GM21737 (cell line): Measurements from ENCODE around the gene GLT8D2.
"Not testable (repeated sequence)": the region's sequence is repeated elsewhere in the genome, so short reads cannot be mapped to it uniquely, and the experiment has no call there.

Experiments
- ATAC-seq: cut with Tn5 transposase; IDR thresholded peaks from one replicate; pipeline ENCODE4 v1.9.1; 2021; ENCODE audit warnings: mild to moderate bottlenecking, moderate library complexity; ENCODE audit not compliant: unreplicated experiment

Gene GLT8D2

DNA sequence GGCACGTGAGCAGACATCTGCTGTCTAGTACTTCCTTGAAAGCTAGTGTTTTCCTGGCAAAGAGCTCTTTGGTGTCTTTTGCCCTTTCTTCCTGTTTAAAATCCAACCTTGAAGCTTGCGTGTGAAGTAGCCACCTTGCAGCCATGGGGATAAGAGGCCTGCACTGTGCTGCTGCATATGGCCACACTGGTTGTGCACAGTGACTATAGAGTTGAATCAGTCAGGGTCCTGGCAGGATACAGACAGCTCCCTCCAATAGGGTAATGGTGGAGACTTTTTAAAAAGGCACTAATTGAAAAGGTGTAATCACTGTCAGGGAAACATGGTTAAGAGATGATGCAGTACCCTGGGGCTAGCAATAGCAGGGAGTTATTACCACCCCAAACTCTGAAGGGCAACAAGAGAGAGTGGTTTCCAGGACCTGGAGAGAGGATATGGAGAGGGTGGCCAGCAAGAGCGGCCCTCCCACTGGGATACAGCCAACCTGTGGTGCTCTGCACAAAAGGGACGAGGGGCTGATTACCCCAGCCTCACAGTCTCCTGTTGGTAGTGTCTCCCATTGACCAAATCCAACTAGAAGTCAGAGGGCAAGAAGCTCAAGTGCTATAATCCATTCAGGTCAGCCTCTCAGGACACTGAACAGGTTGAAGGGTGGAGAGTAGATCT is 4.8 kb upstream of the GLT8D2 start:
- ATAC-seq = no peak

DNA sequence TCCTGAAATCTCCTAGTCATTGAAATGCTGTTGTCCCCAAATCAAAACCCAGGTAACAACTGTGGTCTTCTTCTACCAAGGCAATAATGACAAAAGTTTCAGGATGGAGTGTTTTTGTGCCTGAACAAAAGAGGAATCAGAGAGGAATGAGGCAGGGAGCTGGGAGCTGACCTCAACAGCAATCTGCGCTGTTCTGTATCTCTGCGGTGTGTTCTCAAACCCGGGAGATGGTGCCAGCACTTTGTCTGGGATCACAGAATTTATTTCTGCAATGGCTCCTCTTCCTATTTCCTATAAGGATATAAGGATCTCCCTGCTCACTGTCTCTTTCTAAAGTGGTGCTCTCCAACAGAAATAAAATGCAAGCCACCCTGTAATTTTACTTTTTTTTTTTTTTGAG is 449 bp upstream of the GLT8D2 start:
- no peak for ATAC-seq

DNA sequence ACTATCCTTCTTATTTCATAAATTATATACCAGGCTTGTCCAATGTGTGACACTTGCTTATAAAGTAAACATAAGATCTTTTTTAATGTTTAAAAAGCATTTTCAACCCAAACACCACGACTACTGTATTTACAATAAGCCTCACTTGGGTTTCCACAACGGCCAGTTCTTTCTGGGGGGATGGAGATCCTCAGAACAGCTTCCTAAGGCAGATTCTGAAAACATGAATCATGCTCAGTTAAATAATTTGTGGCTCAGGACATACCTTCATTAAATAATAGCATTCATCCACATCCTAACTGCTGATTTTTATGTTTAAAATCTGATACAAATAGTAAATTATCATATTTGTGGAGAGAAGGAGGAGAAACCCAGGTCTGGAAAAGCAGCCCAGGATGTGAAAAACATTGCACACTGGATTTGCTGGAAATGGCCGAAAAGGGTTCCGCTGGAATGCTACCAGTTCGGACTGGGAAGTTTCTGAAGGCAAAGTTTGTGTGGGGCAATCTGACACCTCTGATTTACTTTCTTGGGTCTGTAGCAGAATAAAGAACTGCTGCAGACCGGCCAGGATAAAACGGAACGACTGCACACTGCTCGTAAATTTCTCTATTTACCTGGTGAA is 597 bp downstream of the GLT8D2 start:
- no peak for ATAC-seq

DNA sequence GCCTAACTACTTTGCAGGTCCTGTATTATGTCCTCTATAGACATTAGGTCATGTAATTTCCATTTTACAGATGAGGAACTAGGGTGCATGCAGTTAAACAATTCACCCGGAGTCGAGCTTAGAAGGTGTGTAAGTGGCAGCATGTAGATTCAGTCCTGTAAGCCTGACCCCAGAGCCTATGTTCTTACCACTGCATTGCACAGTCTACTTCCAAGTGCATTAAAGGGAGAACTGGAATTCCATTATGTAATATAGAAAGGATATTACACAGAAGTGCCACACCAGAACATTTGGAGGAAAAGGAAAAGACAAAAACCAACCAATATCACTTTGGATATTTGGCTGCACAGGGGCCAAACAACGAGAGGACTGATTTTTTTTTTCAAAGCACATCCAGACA is 1.2 kb downstream of the GLT8D2 start:
- no peak for ATAC-seq

DNA sequence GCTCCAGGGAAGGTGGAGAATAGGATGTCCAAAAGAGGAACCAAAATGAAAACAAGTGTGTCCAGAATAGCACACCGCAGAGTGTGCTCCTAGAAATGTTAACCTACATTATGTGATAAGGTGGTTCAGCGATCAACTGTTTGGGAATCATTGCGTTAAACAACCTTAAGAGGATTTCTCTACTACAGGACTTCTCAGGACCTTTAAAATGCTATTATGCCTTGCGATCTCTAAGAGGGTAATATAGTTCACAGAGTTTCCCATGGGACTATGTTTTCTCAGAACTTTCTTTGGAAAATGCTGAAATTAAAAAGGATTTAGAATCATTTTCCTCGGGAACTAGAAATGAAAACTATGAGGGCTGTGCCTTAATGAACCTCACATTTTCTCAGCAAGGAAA is 1.8 kb downstream of the GLT8D2 start:
- ATAC-seq = no peak

DNA sequence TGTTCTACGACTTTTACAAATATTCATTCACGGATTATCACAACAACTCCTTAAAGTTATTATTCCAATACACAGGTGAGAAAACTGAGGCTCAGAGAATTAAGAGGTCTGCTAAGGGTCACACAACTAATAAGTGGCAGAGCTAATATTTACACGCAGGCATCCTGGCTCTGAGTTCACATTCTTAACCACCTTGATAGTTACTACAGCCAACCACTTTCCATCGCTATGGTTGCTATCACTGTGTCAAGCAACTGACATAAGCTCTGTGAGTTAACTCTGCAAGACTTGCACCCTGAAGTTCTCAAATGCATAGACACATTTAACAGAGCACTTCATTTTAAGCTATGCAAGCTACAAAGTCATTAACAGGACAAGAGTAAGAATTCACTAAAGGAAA is 3.7 kb downstream of the GLT8D2 start:
- no peak for ATAC-seq

DNA sequence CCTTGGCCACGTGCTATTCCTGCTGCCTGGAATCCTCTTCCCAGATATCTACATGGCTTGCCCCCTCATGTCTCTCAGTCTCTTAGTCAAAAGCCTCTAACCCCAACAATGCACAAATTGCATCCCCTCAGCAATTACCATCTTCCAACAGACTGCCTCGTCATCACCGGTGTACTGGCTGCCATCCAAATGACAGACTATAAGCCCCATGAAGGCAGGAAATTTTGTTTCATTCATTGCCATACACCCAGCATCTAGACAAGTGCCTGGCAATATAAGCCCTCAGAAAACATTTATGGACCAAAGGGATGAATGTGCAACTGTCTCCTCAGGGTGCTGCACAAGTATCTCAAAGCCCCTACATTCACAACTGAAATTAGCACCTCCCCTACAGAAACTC is 5.8 kb downstream of the GLT8D2 start:
- ATAC-seq = no peak

DNA sequence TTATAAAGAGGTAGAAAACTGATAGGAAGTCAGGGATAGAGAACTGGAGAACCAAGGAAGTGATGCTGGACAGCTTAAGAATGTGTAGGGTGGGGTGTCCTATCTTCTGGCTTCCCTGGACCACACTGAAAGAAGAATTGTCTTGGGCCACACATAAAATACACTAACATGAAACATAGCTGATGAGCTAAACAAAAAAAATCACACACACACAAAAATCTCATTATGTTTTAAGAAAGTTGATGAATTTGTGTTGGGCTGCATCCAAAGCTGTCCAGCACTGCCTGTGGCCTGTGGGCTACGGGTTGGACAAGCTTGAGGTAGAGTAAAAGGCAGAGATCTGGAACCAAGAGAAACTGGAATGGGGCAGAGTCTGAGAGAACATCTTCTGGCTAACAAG is 7.4 kb downstream of the GLT8D2 start:
- ATAC-seq = no peak

DNA sequence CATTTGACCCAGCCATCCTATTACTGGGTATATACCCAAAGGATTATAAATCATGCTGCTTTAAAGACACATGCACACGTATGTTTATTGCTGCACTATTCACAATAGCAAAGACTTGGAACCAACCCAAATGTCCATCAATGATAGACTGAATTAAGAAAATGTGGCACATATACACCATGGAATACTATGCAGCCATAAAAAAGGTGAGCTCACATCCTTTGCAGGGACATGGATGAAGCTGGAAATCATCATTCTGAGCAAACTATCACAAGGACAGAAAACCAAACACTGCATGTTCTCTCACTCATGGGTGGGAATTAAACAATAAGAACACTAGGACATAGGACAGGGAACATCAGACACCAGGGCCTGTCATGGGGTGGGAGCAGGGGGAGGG is 10.2 kb downstream of the GLT8D2 start:
- ATAC-seq = not testable (repeated sequence)

DNA sequence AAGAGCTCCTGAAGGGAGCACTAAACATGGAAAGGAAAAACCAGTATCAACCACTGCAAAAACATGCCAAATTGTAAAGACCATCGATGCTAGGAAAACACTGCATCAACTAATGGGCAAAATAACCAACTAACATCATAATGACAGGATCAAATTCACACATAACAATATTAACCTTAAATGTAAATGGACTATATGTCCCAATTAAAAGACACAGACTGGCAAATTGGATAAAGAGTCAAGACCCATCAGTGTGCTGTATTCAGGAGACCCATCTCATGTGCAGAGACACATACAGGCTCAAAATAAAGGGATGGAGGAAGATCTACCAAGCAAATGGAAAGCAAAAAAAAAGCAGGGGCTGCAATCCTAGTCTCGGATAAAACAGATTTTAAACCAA is 13.8 kb downstream of the GLT8D2 start:
- ATAC-seq = not testable (repeated sequence)

DNA sequence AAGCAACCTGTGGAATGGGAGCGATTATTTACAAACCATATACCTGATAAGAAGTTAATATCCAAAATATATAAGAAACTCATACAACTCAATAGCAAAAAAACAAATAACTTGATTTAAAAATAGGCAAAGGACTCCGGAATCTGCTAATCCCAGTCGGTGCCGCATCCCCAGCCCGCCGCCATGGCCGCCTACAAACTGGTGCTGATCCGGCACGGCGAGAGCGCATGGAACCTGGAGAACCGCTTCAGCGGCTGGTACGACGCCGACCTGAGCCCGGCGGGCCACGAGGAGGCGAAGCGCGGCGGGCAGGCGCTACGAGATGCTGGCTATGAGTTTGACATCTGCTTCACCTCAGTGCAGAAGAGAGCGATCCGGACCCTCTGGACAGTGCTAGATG is 19.4 kb downstream of the GLT8D2 start:
- not testable (repeated sequence) for ATAC-seq

DNA sequence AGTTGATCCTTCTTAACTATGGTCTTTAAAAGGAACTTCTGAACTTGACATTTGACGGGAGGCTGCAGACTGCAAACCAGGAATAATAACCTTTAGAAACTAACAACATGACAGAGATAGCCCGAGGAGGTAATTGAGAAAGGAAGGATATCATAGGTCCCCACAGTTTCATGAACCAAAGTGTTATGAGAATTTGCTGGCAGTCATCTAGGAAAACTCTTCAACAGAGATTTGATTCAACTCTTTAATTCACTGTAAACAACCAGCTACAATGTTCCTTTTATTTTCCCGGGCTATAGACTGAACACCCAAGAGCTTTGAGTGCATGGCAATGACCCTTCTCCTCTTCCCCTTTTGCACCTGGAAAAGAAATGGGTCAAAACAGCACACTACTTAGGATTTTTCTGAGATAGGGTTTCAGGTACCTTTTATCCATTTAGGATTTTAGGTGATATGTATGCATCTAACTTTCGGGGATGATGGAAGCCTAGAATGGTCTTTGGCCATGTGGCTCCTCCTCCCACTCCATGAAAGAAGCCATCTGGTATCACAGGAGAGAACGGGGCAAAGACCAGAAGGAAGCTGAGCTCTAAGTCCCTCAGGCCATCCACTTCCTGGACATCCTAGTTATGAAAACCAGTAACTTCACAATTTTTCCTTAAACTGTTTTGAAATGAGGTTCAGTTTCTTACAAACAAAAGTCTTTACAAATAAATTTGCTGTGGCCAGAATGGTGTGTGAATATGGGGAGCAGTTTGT is 23.0 kb downstream of the GLT8D2 start:
- ATAC-seq = no peak

DNA sequence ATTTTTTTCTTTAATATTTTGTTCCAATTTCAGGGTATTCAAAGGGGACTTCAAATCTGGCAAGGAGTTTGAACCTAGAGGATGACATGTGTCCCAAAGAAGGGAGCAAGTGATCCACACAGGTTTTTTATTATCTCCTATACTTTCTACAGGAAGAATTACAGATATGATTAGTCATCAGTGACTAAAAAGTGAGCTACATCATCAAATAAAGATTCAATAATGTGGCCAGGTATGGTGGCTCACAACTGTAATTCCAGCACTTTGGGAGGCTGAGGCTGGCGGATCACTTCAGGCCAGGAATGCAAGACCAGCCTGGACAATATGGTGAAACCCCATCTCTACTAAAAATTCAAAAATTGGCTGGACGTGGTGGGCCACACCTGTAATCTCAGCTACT is 24.2 kb downstream of the GLT8D2 start:
- ATAC-seq = no peak

DNA sequence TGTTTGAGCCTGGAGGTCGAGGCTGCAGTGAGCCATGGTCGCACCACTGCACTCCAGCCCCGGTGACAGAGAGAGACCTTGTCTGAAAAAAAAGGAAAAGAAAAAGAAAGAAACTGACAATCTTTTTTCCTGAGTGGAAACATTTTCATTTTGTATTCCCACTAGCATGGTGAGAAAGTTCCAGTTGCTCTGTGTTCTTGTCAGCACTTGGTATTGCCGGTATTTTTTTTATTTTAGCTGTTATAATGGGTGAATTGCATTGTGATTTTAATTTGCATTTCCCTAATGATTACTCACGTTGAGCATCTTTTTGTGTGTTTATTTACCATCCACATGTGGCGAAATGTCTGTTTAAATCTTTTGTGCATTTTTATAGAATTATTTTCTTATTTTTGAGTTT is 25.6 kb downstream of the GLT8D2 start:
- no peak for ATAC-seq

DNA sequence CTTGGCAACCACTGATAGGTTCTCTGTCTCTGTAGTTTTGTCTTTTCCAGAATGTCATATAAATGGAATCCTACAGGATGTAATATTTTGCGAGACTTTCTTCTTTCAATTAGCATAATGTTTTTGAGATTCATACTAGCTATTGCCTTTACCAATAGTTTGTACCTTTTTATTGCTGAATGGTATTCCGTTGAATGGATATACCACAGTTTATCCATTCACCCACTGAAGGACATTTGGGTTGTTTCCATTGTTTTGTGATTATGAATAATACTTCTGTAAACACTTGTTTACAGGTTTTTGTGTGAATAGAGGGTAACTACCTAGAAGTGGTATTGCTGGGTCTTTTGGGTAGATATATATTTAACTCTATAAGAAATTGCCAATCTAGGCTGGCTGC is 26.3 kb downstream of the GLT8D2 start:
- no peak for ATAC-seq

DNA sequence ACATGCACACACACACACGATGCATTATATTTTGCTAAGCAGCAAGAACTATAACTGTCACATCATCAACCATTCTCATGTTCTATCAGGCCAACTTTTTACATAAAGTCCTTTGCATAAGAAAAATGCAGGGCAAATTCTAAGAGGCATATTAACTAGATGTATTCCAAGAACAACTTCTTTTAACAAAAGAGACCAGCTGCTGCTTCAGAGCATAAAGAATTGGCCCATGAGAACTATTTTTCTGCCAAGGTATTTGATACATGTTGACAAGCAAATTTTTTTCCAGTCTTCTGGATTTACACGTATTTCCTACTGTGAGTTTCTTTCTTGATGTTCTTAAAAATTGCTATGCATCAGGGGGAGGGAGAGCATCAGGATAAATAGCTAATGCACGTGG is 27.2 kb downstream of the GLT8D2 start:
- no peak for ATAC-seq

DNA sequence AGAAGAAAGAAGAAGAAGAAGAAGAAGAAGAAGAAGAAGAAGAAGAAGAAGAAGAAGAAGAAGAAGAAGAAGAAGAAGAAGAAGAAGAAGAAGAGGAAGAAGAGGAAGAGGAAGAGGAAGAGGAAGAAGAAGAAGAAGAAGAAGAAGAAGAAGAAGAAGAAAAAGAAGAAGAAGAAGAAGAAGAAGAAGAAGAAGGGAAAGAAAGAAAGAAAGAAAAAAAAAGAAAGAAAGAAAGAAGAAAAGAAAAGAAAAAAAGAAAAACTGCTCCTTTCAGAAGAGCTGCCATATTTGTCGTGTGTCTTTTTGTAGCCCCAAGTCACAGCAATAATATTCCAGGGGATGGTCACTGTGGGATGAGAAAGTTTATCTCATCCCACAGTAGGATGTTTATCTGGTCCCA is 28.1 kb downstream of the GLT8D2 start:
- ATAC-seq = not testable (repeated sequence)

DNA sequence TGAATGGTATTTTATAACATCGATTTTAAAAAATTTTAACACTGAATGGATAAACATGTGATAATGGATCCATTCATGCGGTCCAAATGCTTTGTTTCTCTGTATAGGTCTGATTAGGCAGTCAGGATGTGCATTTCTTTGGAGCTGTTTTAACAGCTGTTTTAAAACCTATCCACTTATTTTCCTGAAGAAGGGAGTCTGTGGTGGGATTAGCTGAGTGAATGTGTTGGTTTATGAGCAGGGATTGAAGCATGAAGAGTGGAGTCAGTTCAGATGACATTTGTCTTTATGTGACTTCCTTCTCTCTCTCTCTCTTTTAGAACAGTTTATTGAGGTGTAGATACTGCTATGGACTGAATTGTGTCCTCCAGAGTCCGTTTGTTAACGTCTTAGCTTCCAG is 37.7 kb downstream of the GLT8D2 start:
- no peak for ATAC-seq

DNA sequence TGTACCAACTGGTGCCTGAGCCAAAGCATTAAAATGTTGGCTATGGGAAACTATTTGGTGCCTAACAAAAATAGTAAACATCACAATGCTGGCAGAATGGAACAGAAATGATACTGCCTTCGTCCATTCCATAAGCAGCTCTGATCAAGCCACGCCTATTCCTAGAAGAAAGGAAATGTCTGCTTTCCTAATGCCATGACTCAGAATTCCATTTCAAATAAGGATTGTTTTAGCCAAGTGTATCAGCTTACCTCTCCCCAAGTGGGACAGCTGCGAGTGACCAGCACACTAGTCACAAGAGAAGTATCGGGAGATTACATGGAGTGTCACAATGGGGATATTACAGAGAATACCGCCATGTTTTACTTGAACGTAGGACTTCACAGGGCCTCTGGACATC is 38.7 kb downstream of the GLT8D2 start:
- ATAC-seq = no peak

DNA sequence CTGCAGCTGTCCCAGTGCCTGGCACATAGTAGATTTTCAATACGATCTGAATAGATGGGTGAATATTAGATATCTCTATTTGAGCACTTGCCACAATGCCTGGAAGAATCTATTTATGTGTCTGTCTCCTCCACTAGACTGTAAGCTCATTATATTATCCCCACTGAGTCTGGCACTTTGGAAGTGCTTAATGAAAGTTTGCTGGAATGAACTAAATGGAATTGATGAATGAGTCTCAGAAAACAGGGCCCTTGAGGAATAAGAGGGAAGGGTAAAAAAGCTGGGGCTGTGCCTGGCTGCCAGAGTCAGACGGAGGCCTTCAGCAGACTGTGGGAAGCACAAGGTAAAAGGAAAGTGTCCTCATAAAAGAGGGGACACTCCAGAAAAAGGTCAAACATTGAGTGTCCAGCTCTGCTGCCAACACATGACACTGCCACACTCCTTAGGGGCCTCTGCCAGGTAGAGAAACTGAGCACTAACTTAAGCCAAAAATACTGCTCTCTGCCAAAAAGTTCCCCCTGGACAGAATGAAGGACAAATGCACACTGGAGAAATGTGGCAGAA is 39.3 kb downstream of the GLT8D2 start:
- ATAC-seq = no peak

DNA sequence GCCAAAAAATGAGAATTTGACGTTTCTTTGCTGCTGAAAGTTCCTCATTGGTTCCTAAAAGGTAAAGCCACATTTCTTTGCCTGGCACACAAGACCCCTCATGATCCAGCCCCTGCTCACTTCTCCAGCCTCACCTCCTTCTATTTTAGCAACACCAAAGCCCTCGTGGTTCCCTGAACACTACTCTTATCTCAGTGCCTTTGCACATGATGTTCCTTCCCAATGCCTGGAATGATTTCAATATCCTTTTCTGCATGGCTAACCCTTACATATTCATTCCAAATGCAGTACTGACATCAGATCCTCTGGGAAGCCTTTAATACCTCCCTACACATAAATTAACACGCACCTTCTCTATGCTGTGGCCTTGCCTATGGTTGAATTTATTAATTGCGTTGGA is 39.9 kb downstream of the GLT8D2 start:
- no peak for ATAC-seq

DNA sequence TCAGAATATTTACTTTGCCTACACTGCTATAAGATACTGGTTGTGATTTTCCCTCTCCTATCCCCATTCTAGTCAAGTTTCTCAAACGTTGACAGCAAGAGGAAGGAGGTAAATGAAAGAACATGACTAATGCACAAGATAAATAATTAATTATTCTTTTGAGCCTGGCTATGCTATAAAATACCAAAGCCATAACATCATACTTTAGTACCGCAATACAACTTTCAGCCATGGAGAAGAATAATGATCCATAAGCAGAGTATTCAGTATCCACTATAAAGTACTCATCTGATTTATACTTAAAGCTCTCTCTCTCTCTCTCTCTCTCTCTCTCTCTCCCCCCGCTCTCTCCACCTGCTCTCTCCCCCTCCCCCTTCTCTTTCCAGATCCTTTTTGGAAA is 43.1 kb downstream of the GLT8D2 start:
- ATAC-seq = no peak
